ENCODE results near the gene LARP4B. TPM values are rescaled to one million over a fixed set of nuclear protein-coding genes. Genes with fewer than 3 reads are reported as not detected.

LARP4B gene
- 33.1 and 37.8 TPM in 2 replicates for total RNA-seq (ENCODE audit: low replicate concordance)

DNA sequence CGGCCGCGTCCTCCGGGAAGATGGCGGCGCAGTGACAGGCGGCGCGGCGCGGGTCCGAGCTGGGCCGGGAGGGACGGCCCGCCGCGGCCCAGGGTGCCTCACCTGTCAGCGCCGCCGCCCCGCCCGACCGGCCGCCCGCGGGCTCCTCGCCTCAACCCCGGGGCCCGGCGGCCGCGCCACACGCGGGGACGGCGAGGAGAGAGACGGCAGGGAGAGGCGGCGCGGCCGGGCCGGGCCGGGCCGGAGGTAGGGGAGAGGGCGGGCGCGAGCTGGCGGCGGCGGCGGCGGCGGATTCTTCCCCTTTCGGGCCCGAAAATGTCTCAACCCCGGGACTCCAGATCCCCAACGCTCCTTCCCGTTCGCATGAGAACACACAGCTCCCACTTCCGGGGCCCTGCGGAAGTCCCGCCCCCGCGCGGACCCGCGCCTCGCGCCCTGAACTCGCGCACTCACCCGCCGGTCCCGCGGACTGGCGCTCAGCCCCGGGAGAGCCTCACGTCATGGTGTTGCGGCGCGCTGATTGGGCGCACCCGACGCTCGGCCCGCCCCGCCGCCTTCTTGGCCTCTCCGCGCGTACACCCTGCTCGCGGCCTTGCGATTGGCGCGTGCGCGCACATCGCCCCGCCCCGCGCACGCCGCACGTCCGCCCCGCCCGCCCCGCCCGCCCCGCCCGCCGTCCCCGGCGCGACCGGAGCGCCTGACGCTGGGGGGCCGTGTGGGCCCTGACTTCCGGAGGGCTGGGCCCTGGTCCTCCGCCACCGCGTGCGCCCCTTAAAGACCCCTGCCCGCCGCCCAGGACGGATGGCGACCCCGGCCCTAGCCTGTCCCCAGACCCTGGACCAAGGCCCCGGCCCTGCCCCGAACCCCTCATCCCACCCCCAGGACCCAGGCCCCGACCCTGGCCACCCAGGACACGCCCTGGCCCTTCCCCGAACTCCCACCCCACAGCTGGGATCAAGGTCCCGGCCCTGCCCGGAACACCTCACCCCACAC is at the start of gene LARP4B:
TSS of gene LARP4B (minus strand) at position 380 of the 993 bp plus-strand sequence. CDS start 45,984 bp downstream, outside the sequence.
- TF ChIP-seq EZH2phosphoT487 (IDR thresholded peaks at IDR 0.05) (no peak), EZH2 (IDR thresholded peaks at IDR 0.05) (no peak)
- TF ChIP-seq, protein P1, sequence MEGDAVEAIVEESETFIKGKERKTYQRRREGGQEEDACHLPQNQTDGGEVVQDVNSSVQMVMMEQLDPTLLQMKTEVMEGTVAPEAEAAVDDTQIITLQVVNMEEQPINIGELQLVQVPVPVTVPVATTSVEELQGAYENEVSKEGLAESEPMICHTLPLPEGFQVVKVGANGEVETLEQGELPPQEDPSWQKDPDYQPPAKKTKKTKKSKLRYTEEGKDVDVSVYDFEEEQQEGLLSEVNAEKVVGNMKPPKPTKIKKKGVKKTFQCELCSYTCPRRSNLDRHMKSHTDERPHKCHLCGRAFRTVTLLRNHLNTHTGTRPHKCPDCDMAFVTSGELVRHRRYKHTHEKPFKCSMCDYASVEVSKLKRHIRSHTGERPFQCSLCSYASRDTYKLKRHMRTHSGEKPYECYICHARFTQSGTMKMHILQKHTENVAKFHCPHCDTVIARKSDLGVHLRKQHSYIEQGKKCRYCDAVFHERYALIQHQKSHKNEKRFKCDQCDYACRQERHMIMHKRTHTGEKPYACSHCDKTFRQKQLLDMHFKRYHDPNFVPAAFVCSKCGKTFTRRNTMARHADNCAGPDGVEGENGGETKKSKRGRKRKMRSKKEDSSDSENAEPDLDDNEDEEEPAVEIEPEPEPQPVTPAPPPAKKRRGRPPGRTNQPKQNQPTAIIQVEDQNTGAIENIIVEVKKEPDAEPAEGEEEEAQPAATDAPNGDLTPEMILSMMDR (IDR thresholded peaks at IDR 0.05) = no peak
- no peak within 1 kb of the TSS for H2AFZ ChIP-seq (replicated peaks)
- H3K4me1 ChIP-seq = peaks cover 11% of the 10 kb centered on the region

DNA sequence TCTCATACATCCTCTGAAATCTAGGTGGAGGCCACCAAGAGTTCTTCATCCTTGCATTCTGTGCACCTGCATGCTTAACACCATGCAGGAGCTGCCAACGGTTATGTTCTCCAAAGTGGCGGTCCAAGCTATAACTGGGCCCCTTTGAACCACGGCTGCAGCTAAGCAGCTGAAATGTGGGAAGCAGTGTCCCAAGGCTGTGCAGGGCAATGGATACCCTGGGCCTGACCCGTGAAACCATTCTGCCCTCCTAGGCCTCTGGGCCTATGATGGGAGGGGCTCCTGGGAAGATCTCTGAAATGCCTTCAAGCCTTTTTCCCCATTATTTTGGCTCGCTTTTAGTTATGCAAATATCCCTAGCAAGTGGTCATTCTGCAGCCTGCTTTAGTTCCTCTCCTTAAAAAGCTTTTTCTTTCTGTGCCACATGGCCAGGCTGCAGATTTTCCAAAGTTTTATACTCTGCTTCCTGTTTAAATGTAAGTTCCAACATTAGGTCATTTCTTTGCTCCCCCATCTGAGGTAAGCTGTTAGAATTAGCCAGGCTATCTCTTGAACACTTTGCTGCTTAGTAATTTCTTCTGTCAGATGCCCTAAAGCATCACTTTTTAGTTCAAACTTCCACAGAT is 49.1 kb upstream of the LARP4B start:
- Mint-ChIP-seq H3K4me3 (no peak overlapping the region), H3K36me3 (peaks cover 18% of the 10 kb centered on the region), H3K27me3 (ENCODE audit: insufficient read depth, low read depth) (no peaks in the 10 kb centered on the region), H3K4me1 (no peaks in the 10 kb centered on the region), H3K27ac (no peak overlapping the region), H3K9me3 (peaks cover 32% of the 10 kb centered on the region)
- Histone ChIP-seq H3K27me3 (no peaks in the 10 kb centered on the region), H3K4me1 (no peaks in the 10 kb centered on the region), H3K4me2 (no peak overlapping the region), H3F3A (ENCODE audit: low read depth) (no peaks in the 10 kb centered on the region), H3K79me2 (ENCODE audit: low read depth) (no peaks in the 10 kb centered on the region), H4K20me1 (ENCODE audit: low read depth) (no peaks in the 10 kb centered on the region), H3K36me3 (no peaks in the 10 kb centered on the region), H3K27ac (no peak overlapping the region), H3K9ac (no peak overlapping the region), H2AFZ (replicated peaks) (no peak overlapping the region), H3K9me3 (ENCODE audit: low read depth) (peaks cover 11% of the 10 kb centered on the region), H3K4me3 (no peak overlapping the region)
- no peak for DNase-seq (ENCODE audit: low spot score)
- TF ChIP-seq, protein P1 (IDR thresholded peaks at IDR 0.05) = no peak
- no peak for TF ChIP-seq EZH2 (IDR thresholded peaks at IDR 0.05)
- no peak for TF ChIP-seq EZH2phosphoT487 (IDR thresholded peaks at IDR 0.05)

More for the DNA sequence above, at the start of gene LARP4B:
- Histone ChIP-seq H3K4me2 (peak within 1 kb of the TSS; percentile 92), H3K9me3 (ENCODE audit: low read depth) (no peaks in the 10 kb centered on the region), H3K27me3 (no peaks in the 10 kb centered on the region), H3K36me3 (no peaks in the 10 kb centered on the region), H3K27ac (peak within 1 kb of the TSS; percentile 96), H4K20me1 (ENCODE audit: low read depth) (peaks cover 43% of the 10 kb centered on the region), H3K9ac (peak within 1 kb of the TSS; percentile 79), H3K4me3 (peak within 1 kb of the TSS; percentile 99), H3K79me2 (ENCODE audit: low read depth) (peaks cover 45% of the 10 kb centered on the region), H3F3A (ENCODE audit: low read depth) (peaks cover 25% of the 10 kb centered on the region)
- Mint-ChIP-seq H3K27ac (peak within 1 kb of the TSS; percentile 87), H3K27me3 (ENCODE audit: insufficient read depth, low read depth) (no peaks in the 10 kb centered on the region), H3K36me3 (peaks cover 3% of the 10 kb centered on the region), H3K9me3 (no peaks in the 10 kb centered on the region), H3K4me3 (peak within 1 kb of the TSS; percentile 95), H3K4me1 (peaks cover 21% of the 10 kb centered on the region)
- DNase-seq (ENCODE audit: low spot score) = peak; percentile 99

DNA sequence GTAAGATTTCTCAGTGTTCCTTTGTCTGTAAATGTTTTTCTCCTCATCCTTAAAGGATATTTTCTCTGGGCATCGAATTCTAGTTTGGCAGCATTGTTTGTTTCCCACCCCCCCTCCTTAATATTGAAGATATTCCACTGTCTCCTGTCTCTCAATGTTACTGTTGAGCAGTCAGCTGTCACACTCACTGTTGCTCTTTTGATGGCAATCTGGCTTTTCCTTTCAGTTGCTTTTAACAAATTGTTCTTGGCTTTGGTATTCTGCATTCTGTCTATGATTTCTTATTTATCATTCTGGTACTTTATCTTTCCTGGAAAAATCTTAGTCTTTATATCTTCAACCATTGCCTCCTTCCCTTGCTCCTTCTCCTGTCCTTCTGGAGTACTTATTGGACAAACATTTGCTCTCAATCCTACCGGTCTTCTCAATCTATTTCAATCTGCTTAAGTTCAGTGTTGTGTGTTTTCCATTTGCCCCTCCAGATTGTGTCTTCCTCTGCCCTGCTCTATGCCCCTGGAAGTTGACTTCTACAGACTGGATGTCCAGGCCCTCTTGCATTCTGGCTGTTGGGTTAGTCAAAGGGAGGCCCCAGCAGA is 47.4 kb upstream of the LARP4B start:
- H3K36me3 Mint-ChIP-seq = peaks cover 18% of the 10 kb centered on the region
- Histone ChIP-seq H3K79me2 (ENCODE audit: low read depth) (no peaks in the 10 kb centered on the region), H3K4me1 (no peaks in the 10 kb centered on the region)

More for the DNA sequence above, 47.4 kb upstream of the LARP4B start:
- TF ChIP-seq EZH2phosphoT487 (IDR thresholded peaks at IDR 0.05) (no peak), EZH2 (IDR thresholded peaks at IDR 0.05) (no peak)
- TF ChIP-seq, protein P1 (IDR thresholded peaks at IDR 0.05) = no peak
- Histone ChIP-seq H3K27ac (no peak overlapping the region), H3K27me3 (no peaks in the 10 kb centered on the region), H2AFZ (replicated peaks) (no peak overlapping the region), H3K9me3 (ENCODE audit: low read depth) (peaks cover 11% of the 10 kb centered on the region), H4K20me1 (ENCODE audit: low read depth) (no peaks in the 10 kb centered on the region), H3K36me3 (no peaks in the 10 kb centered on the region), H3K4me3 (no peak overlapping the region), H3F3A (ENCODE audit: low read depth) (no peaks in the 10 kb centered on the region), H3K4me2 (no peak overlapping the region), H3K9ac (no peak overlapping the region)
- Mint-ChIP-seq H3K27ac (no peak overlapping the region), H3K4me3 (no peak overlapping the region), H3K4me1 (peaks cover under 1% of the 10 kb centered on the region), H3K27me3 (ENCODE audit: insufficient read depth, low read depth) (no peaks in the 10 kb centered on the region), H3K9me3 (peaks cover 32% of the 10 kb centered on the region)
- DNase-seq (ENCODE audit: low spot score) = no peak

All from neural progenitor cell (in vitro differentiated cells).